ENCODE measurements around the gene SLC48A1.
"Not testable (repeated sequence)": the region's sequence is repeated elsewhere in the genome, so short reads cannot be mapped to it uniquely, and the experiment has no call there.

Gene SLC48A1

DNA sequence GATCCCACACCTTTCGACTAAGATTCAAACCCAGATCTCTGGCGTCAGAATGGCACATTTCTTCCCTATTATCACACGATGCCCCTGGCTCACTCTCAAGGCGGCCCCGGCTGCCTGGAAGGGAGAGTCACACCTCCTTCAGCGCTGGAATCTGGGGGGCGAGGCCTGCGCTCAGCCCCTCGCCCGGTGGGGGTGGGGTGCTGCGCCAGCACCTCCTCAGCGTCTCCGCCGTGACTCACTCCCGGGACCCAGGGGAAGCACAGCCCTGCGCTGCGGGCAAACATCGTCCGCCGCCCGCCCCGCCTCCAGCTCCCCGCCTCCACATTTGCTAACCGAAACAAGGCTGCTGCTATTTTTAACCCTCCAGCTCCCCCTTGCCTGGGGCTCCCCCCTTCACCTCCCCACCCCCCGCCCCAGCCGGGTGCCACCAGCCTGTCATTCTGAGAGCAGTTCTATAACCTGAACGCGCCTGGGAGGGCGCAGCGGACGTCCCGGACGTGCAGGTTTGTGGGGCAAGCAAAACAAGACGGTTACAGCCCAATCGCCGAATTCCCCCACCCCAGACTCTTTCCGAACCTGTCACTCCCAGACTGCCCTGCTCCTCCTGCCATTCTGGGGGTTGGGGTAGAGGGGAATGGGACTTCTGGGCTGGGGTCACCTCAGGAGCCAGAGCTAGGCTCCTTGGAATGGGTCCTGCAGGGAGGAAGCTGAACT, 39.9 kb downstream of the SLC48A1 start:
- peak; percentile 85 for DNase-seq (ENCODE audit: low read depth)
- TF ChIP-seq, protein P1, sequence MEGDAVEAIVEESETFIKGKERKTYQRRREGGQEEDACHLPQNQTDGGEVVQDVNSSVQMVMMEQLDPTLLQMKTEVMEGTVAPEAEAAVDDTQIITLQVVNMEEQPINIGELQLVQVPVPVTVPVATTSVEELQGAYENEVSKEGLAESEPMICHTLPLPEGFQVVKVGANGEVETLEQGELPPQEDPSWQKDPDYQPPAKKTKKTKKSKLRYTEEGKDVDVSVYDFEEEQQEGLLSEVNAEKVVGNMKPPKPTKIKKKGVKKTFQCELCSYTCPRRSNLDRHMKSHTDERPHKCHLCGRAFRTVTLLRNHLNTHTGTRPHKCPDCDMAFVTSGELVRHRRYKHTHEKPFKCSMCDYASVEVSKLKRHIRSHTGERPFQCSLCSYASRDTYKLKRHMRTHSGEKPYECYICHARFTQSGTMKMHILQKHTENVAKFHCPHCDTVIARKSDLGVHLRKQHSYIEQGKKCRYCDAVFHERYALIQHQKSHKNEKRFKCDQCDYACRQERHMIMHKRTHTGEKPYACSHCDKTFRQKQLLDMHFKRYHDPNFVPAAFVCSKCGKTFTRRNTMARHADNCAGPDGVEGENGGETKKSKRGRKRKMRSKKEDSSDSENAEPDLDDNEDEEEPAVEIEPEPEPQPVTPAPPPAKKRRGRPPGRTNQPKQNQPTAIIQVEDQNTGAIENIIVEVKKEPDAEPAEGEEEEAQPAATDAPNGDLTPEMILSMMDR (conservative IDR thresholded peaks at IDR 0.05; ENCODE audit: control insufficient read depth, insufficient read depth, low read depth, low read length), result no peak
- H3K4me3 ChIP-seq (ENCODE audit: control insufficient read depth, low read depth, low read length), result peak overlapping the region; percentile 33

DNA sequence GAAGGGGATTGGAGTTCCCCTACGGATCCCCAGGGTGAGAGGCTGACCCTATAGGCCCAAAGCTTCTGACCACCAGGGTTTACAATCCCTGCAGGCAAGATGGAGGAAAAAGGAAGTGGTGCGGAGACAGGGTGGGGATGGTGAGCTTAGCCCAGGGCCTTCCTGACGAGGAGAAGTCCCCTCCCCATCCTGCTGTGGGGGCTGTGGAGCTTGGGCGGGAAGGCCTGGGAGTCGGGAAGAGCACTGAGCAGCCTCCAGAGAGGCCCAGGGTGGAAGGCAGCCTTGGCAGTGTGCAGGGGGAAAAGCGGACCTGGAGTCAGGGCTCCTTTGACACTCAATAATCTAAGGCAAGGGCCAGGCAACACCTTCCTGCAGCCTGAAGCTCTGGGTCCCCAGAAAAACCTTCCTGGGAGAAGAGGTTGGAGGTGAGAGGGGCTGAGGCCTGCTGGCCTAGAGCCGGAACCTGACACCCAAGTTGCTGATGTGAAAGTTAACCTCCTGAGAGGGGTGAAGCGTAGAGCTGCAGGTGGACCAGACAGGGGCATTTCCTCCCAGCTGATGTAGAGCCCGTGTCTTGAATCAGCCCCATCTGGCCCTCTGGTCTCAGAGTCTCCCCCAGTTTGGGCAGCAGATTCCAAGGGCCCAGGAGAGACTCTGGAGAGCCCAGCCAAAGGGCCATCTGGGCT, 40.6 kb downstream of the SLC48A1 start:
- TF ChIP-seq, protein P1 (conservative IDR thresholded peaks at IDR 0.05; ENCODE audit: control insufficient read depth, insufficient read depth, low read depth, low read length), result no peak
- H3K4me3 ChIP-seq (ENCODE audit: control insufficient read depth, low read depth, low read length), result peak overlapping the region; percentile 33
- peak; percentile 28 for DNase-seq (ENCODE audit: low read depth)

DNA sequence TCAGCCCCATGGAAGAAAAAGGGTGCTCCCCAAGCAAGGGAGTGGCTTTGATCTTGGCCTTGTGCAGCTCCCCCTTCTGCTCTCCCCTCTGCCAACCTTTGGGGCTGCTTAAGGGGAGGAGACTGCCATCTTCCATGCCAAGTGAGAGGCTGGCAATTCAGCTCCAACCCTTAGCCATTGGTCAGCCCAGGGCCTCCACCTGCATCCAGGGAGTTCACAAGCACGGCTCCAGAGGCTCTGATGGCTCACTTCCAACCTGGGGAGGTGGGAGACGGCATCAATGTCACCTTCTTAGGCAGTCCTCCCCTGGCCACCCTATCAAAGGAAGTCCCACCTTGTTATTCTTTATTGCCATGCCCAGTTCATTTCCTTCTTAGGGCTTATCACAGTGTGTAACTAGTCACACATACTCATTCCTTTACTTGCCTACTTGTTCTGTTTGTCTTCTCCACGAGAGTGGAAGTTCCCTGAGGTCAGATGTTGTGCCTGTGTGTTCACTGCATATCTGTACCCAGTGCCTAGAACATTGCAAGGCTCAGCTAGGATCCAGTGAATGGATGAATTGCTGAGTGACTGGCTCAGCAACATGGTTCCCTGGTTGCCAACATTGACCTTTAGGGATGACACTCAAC, 41.6 kb downstream of the SLC48A1 start:
- TF ChIP-seq, protein P1 (conservative IDR thresholded peaks at IDR 0.05; ENCODE audit: control insufficient read depth, insufficient read depth, low read depth, low read length), result no peak
- DNase-seq (ENCODE audit: low read depth), result no peak
- no peak overlapping the region for H3K4me3 ChIP-seq (ENCODE audit: control insufficient read depth, low read depth, low read length)

DNA sequence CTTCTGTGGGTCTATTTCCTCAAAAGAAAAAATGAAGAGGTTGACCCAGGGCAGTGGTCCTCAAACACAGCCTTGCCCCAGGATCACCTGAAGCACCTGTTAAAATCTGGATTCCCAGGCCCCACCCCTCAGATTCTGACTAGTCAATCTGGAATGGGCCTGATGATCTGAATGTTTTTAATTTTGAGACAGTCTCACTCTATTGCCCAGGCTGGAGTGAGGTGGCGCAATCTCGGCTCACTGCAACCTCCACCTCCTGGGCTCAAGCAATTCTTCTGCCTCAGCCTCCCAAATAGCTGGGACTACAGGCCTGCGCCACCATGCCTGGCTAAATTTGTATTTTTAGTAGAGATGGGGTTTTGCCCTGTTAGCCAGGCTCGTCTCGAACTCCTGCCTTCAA, 42.4 kb downstream of the SLC48A1 start:
- not testable (repeated sequence) for DNase-seq (ENCODE audit: low read depth); H3K4me3 ChIP-seq (ENCODE audit: control insufficient read depth, low read depth, low read length)

DNA sequence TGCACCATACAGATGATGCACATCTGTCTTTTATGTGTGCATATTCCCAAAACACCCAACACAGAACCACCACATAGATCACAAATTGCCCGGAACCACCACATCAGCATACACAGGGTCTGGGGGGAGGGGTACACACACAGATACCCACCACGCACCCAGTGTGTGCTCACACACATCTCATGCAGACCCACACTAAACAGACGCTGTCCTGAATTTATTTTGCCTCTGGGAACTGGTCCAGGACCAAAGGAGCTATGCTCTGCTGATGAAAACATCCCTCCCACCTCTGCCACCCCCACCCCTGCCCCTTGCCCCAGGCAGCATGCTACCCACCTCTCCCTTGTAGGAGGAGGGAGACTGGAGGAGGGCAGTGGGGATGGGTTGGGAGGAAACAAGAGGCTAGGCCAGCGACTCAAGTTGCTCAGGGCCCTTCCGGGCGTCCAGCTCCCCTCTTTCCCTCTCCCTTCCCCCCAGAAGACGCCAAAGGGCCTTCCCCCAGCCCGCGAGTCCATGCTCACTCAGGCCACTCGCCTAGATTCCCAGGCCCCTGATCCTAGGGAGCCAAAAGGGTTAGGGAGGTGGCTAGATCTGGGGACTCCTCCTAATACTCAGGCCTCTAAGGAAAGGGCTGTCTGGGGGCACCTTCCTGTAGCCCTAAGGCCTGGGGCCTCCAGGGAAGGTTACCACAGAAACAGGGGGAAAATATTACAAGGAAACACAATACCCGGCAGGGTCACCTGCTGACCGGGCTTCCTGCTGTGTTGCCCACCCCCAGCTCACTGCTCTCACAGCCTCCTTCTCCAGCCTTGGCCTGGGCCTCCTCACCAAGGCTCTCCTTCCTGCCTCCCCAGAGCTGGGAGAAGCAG, 43.6 kb downstream of the SLC48A1 start:
- TF ChIP-seq, protein P1 (conservative IDR thresholded peaks at IDR 0.05; ENCODE audit: control insufficient read depth, insufficient read depth, low read depth, low read length), result no peak
- DNase-seq (ENCODE audit: low read depth), result no peak
- H3K4me3 ChIP-seq (ENCODE audit: control insufficient read depth, low read depth, low read length), result peak overlapping the region; percentile 80

DNA sequence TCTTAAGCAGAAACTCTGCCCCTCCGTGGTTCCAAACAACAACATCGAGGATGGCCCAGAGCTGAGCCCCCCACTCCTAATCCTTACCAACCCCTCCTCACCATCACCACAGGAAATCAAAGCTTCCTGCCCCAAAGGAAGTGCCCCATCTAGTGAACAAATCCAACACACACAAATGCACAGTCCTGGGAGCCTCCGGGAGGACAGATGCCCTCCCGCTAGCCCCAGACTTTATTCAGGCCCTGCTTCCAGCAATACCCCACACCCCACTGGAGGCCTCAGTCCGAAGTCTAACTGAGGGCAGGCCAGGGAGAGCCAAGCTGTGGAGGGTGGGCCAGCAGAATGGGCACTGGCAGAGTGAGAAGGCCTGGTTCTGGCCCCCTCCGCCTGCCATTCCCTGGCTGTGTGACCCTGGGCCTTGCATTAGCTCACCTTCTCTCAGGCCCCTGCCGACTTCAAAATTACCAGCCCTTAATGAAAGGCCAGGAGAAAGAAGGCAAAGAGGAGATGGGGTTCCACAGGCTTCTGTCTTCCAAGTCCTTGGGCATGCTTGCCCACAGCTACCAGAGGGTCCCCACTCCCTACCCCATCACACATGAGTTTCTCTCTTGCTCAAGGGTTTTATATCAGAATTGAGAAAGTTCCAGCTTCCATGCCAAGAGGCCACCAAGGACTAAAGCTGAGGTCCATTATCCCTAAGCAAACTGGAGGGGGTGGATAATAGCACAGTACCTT, 44.4 kb downstream of the SLC48A1 start:
- TF ChIP-seq, protein P1 (conservative IDR thresholded peaks at IDR 0.05; ENCODE audit: control insufficient read depth, insufficient read depth, low read depth, low read length), result peak; percentile 46
- peak overlapping the region; percentile 80 for H3K4me3 ChIP-seq (ENCODE audit: control insufficient read depth, low read depth, low read length)
- DNase-seq (ENCODE audit: low read depth), result peak; percentile 46

Data from fibroblast of mammary gland (primary cell).